ENCODE data around the gene INPP4B.

INPP4B gene

DNA sequence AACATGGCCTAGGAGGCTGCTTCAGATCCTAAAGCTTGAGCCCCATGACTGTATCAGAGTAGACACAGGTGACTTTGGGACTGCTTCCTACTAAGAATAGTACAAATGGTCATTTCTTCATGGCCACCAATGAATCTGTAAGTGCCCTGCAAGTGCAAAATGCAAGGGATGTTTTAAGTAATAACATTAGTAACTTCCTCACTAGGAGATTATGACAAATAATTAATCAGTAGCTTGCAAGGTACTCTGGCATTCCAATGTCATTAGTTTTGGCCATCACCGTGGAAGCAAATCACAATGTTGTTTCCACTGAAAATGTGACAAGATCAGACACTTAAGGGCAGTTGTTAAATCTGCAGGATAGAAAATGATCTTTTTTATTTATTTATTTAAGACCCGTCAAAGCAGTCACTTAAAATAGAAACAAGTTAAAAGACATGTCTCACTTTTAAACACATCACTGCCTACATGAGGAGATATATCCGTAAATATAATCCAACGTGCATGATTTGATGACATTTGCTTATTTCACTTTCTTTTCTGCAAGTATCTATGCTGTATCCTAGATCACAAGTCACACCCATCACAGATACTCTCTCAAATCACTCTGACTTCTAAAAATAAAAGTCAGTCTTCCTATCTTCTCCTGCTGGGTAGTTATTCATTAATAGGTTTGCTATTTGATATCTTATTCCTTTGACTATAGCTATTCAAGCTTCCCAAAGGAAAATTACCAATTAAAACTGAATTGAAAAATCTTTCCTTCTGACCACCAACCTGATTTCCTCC lies 809.1 kb downstream of the INPP4B start:
- no peak overlapping the region for H3K4me3 ChIP-seq
- DNase-seq (ENCODE audit: low spot score) = no peak
- no peak for TF ChIP-seq CTCF (IDR thresholded peaks at IDR 0.05)
- H3K27ac ChIP-seq = no peak overlapping the region

DNA sequence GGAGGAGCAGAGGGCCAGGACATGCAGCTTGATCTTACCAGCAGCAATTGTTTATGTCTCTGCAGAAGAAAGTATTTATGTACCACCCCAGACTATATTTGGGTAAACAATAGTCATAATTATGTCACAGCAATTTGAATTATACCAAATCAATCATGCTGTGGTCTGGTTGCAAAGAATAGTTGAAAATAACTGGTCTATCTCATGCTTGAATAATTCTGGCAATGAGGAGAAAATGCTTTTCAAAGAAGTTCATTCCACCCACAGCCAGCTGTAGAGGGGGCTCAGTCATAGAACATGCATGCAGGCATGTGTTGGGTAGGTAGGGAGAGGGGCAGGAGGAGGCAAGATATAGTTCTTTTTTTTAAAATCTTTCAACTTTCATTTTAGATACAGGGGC lies 810.5 kb downstream of the INPP4B start:
- no peak overlapping the region for H3K27ac ChIP-seq
- DNase-seq (ENCODE audit: low spot score) = no peak
- no peak for TF ChIP-seq CTCF (IDR thresholded peaks at IDR 0.05)
- H3K4me3 ChIP-seq = no peak overlapping the region

DNA sequence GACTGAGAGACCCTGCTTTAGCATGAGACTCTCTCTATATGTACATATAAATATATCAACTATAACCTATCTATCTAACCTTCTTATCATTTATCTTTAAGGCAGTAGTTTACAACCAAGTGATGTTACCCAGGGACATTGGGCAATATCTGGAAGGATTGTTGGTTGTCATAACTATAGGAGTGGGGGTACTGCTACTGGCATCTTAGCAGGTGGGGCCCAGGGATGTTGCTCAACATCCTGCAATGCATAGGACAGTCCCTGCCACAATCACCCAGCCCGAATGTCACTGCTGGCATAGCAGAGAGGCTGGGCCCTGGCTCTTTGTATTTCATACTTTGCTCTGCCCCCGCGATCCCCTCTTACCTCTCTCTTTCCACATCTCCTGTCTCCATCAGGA lies 812.0 kb downstream of the INPP4B start:
- no peak overlapping the region for H3K4me3 ChIP-seq
- H3K27ac ChIP-seq = no peak overlapping the region
- DNase-seq (ENCODE audit: low spot score) = no peak
- no peak for TF ChIP-seq CTCF (IDR thresholded peaks at IDR 0.05)

GRCh38 chr4:142030010-142030409 lies 816.1 kb downstream of the INPP4B start:
- no peak for TF ChIP-seq CTCF (IDR thresholded peaks at IDR 0.05)
- Histone ChIP-seq H3K4me3 (no peak overlapping the region), H3K27ac (no peak overlapping the region)
- no peak for DNase-seq (ENCODE audit: low spot score)

- H3K4me3 ChIP-seq = no peak overlapping the region
- no peak overlapping the region for H3K27ac ChIP-seq
- no peak for TF ChIP-seq CTCF (IDR thresholded peaks at IDR 0.05)
- DNase-seq (ENCODE audit: low spot score) = no peak
Observed at GRCh38 chr4:142021761-142022160, 824.3 kb downstream of the INPP4B start.

DNA sequence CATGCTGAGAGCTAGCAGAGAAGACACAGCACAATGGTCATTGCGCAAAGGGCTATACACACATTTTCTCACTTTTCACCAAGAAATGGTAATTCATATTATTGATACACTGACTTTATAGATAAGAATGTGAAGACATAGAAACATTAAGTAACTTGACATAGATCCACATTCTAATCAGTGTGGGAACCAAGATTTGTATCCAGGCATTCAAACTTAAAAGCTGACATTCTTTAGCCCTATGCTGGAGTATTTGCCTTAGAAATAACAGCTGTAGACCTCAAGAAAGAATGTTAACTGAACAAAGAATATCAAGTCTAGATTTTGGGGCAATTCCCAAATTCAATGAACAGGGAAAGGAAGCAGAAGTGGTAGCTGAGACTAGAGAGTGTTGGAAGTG lies 824.9 kb downstream of the INPP4B start:
- H3K4me3 ChIP-seq = no peak overlapping the region
- DNase-seq (ENCODE audit: low spot score) = no peak
- TF ChIP-seq CTCF (IDR thresholded peaks at IDR 0.05) = no peak
- no peak overlapping the region for H3K27ac ChIP-seq

- DNase-seq (ENCODE audit: low spot score) = no peak
- no peak overlapping the region for H3K4me3 ChIP-seq
- TF ChIP-seq CTCF (IDR thresholded peaks at IDR 0.05) = no peak
- no peak overlapping the region for H3K27ac ChIP-seq
Observed at GRCh38 chr4:142016031-142016430, 830.1 kb downstream of the INPP4B start.

Measured in coronary artery (tissue), 2 donors.